ENCODE measurements around the gene EDARADD.

The EDARADD gene

DNA sequence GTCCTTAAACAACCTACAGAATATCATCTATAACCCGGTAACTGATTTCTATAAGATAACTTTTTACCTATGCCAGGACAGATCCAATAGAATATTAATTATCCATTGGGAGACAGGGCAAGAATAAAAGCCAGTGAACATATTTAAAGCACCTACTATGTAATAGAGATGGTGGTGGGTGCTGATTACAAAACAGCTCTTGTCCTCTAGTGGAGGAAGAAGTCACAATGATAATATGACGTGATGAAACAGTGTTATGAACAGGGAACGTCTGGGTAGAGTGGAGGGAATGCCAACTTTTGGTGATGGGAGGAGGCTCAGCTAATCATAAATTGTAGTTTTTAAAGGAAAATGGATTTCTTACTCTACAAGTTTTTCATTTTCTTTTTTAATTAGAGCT, 132.0 kb downstream of the EDARADD start:
- TF ChIP-seq ZNF274 (IDR thresholded peaks at IDR 0.05; ENCODE audit: low read depth, low read length), result no peak
- no peak for TF ChIP-seq SUZ12 (IDR thresholded peaks at IDR 0.05; ENCODE audit: extremely low read depth, insufficient read depth, insufficient read length)
- no peak for TF ChIP-seq YY1 (IDR thresholded peaks at IDR 0.05; ENCODE audit: insufficient read depth, insufficient read length)
- peaks cover 6% of the 10 kb centered on the region for H3K36me3 ChIP-seq (ENCODE audit: insufficient read depth, insufficient read length, low read length)
- no peak for DNase-seq (ENCODE audit: low read depth, low spot score)
- H3K4me3 ChIP-seq (ENCODE audit: insufficient read length, low read depth), result no peak overlapping the region
- H3K4me1 ChIP-seq (ENCODE audit: insufficient read depth, insufficient read length), result no peaks in the 10 kb centered on the region
- no peaks in the 10 kb centered on the region; the same call in 1 of the 2 replicates for H3K9me3 ChIP-seq (ENCODE audit: insufficient read depth, low read length)
- no peak overlapping the region for H3K9ac ChIP-seq (ENCODE audit: insufficient read length, low read depth)
- H3K27me3 ChIP-seq (ENCODE audit: insufficient read depth, insufficient read length), result peaks cover 24% of the 10 kb centered on the region

DNA sequence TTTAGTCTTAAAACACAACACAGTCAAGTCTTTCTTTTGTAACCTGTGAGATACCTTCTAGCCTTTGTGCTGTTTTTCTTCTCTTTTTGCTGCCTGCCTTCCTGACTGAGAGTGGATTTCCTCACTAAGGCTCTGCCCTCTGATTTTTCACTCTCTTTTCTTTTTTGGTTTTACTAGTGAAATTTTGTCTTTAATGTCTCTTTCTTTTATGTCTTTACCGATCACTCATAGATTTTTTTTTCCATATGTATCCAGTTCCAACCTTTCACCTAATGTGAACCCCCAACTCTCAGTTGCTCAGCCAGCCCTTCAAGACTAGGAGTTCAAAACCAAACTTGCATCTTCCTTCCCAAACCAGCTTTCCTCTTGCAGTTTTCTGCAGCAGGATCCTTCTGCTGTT, 136.2 kb downstream of the EDARADD start:
- Histone ChIP-seq H3K36me3 (ENCODE audit: insufficient read depth, insufficient read length, low read length) (peaks cover 6% of the 10 kb centered on the region), H3K9ac (ENCODE audit: insufficient read length, low read depth) (no peak overlapping the region), H3K4me3 (ENCODE audit: insufficient read length, low read depth) (no peak overlapping the region), H3K9me3 (ENCODE audit: insufficient read depth, low read length) (no peaks in the 10 kb centered on the region), H3K27me3 (ENCODE audit: insufficient read depth, insufficient read length) (no peaks in the 10 kb centered on the region), H3K4me1 (ENCODE audit: insufficient read depth, insufficient read length) (no peaks in the 10 kb centered on the region)
- no peak for DNase-seq (ENCODE audit: low read depth, low spot score)
- TF ChIP-seq ZNF274 (IDR thresholded peaks at IDR 0.05; ENCODE audit: low read depth, low read length) (no peak), SUZ12 (IDR thresholded peaks at IDR 0.05; ENCODE audit: extremely low read depth, insufficient read depth, insufficient read length) (no peak), YY1 (IDR thresholded peaks at IDR 0.05; ENCODE audit: insufficient read depth, insufficient read length) (no peak)

DNA sequence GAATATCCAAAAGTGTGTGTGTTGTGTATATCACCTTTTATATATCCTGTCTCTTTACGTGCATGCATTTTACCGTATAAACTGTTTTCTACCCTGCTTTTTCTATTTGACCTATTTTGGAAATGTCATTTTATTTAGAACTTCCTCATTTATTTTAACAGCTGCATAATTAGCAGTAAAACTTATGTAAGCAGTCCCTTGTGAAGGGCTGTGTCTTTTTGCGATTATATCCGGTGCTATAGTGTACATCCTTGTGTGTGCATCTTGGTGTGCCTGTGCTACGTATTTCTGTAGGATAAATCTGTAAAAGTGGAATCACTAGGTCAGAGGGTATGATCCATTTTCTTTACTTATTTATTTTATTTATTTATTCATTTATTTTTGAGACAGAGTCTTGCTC, 136.9 kb downstream of the EDARADD start:
- Histone ChIP-seq H3K4me1 (ENCODE audit: insufficient read depth, insufficient read length) (no peaks in the 10 kb centered on the region), H3K4me3 (ENCODE audit: insufficient read length, low read depth) (no peak overlapping the region), H3K9ac (ENCODE audit: insufficient read length, low read depth) (no peak overlapping the region), H3K9me3 (ENCODE audit: insufficient read depth, low read length) (no peaks in the 10 kb centered on the region), H3K27me3 (ENCODE audit: insufficient read depth, insufficient read length) (no peaks in the 10 kb centered on the region), H3K36me3 (ENCODE audit: insufficient read depth, insufficient read length, low read length) (peaks cover 6% of the 10 kb centered on the region)
- TF ChIP-seq ZNF274 (IDR thresholded peaks at IDR 0.05; ENCODE audit: low read depth, low read length), result no peak
- no peak for TF ChIP-seq SUZ12 (IDR thresholded peaks at IDR 0.05; ENCODE audit: extremely low read depth, insufficient read depth, insufficient read length)
- no peak for TF ChIP-seq YY1 (IDR thresholded peaks at IDR 0.05; ENCODE audit: insufficient read depth, insufficient read length)
- no peak for DNase-seq (ENCODE audit: low read depth, low spot score)

GRCh38 chr1:236532850-236533249, 138.8 kb downstream of the EDARADD start:
- Histone ChIP-seq H3K27me3 (ENCODE audit: insufficient read depth, insufficient read length) (no peaks in the 10 kb centered on the region), H3K4me1 (ENCODE audit: insufficient read depth, insufficient read length) (no peaks in the 10 kb centered on the region), H3K36me3 (ENCODE audit: insufficient read depth, insufficient read length, low read length) (peaks cover 3% of the 10 kb centered on the region), H3K4me3 (ENCODE audit: insufficient read length, low read depth) (no peak overlapping the region), H3K9ac (ENCODE audit: insufficient read length, low read depth) (no peak overlapping the region), H3K9me3 (ENCODE audit: insufficient read depth, low read length) (no peaks in the 10 kb centered on the region)
- TF ChIP-seq YY1 (IDR thresholded peaks at IDR 0.05; ENCODE audit: insufficient read depth, insufficient read length) (no peak), ZNF274 (IDR thresholded peaks at IDR 0.05; ENCODE audit: low read depth, low read length) (no peak), SUZ12 (IDR thresholded peaks at IDR 0.05; ENCODE audit: extremely low read depth, insufficient read depth, insufficient read length) (no peak)
- DNase-seq (ENCODE audit: low read depth, low spot score), result no peak

- Histone ChIP-seq H3K36me3 (ENCODE audit: insufficient read depth, insufficient read length, low read length) (peaks cover 16% of the 10 kb centered on the region), H3K9ac (ENCODE audit: insufficient read length, low read depth) (no peak overlapping the region), H3K27me3 (ENCODE audit: insufficient read depth, insufficient read length) (no peaks in the 10 kb centered on the region), H3K4me3 (ENCODE audit: insufficient read length, low read depth) (no peak overlapping the region), H3K9me3 (ENCODE audit: insufficient read depth, low read length) (no peaks in the 10 kb centered on the region), H3K4me1 (ENCODE audit: insufficient read depth, insufficient read length) (no peaks in the 10 kb centered on the region)
- no peak for TF ChIP-seq YY1 (IDR thresholded peaks at IDR 0.05; ENCODE audit: insufficient read depth, insufficient read length)
- no peak for TF ChIP-seq ZNF274 (IDR thresholded peaks at IDR 0.05; ENCODE audit: low read depth, low read length)
- TF ChIP-seq SUZ12 (IDR thresholded peaks at IDR 0.05; ENCODE audit: extremely low read depth, insufficient read depth, insufficient read length), result no peak
- DNase-seq (ENCODE audit: low read depth, low spot score), result no peak
Measured at GRCh38 chr1:236534151-236534651, 140.1 kb downstream of the EDARADD start.

Data from NT2/D1 (cell line).